HCT116 (cell line): Measurements from ENCODE around the gene SORCS2. TPM values are rescaled to one million over a fixed set of nuclear protein-coding genes. Genes with fewer than 3 reads are reported as not detected.

Experiments used
- ATAC-seq: fragments of 200-7000 bp; cut with Tn5 transposase; 2 replicates; pipeline ENCODE4 v1.9.1; 2020; ENCODE audit warnings: mild to moderate bottlenecking, moderate library complexity
- BruUV-seq: library from RNA; stranded (reverse); fragments of 400-500 nt; replicated peaks from 2 replicates; lab custom pipeline; 2021; lab: Mats Ljungman, UMichigan
- CTCF ChIA-PET: fragments of 300-600 bp; sonication (Branson Sonifier 250); formaldehyde crosslinking; loops from one replicate; lab custom pipeline; 2021; ENCODE audit warnings: antibody characterized with exemption; lab: Charles Lee
- POLR2A ChIA-PET: fragments of 300-600, 350-600 bp; sonication (Branson Sonifier 250); formaldehyde crosslinking; loops from one replicate; lab custom pipeline; 2021; ENCODE audit warnings: antibody characterized with exemption; lab: Charles Lee
- RAD21 ChIA-PET, 2 experiments: fragments of 300-600 bp; sonication (Branson Sonifier 250); formaldehyde crosslinking; loops; one replicate each; lab custom pipeline; 2023; ENCODE audit warnings: low total read pairs in 2 of 2; ENCODE audit not compliant: uncharacterized antibody in 2 of 2, unreplicated experiment in 2 of 2, low non-redundant PET in 1 of 2; lab: Charles Lee
- DNase-seq: peaks from one replicate; pipeline ENCODE4 v3.0.0-alpha.2; 2010; ENCODE audit warnings: low read depth, low spot score
- H2AFZ ChIP-seq: fragments of 200-600 bp; shearing (Covaris generic), sonication (generic); 2 replicates; pipeline ENCODE4 v1.6.1; 2017; ENCODE audit warnings: low read depth, mixed run types, mixed read lengths, antibody characterized with exemption, low read length; ENCODE audit not compliant: poor library complexity, severe bottlenecking
- H3K27ac ChIP-seq: 2 replicates; pipeline ENCODE4 v1.5.1; 2012; ENCODE audit warnings: low read depth, low read length
- H3K27me3 ChIP-seq: fragments of 200-600 bp; sonication (generic); 2 replicates; pipeline ENCODE4 v1.6.1; 2016; ENCODE audit warnings: mixed run types, low read length, mixed read lengths; ENCODE audit not compliant: insufficient read depth
- H3K36me3 ChIP-seq, 2 experiments: fragments of 200-500 bp in 1 of 2; fragments of 200-600 bp in 1 of 2; sonication (Bioruptor generic) in 1 of 2; sonication (generic) in 1 of 2; 2 replicates each; pipeline versions ENCODE4 v1.5.1 to v1.6.1; 2014 to 2016; ENCODE audit warnings: low read length in 2 of 2, inconsistent platforms in 1 of 2, mixed read lengths in 1 of 2, mixed run types in 1 of 2; ENCODE audit not compliant: insufficient read depth in 2 of 2, control insufficient read depth in 1 of 2
- H3K4me1 ChIP-seq, 2 experiments: fragments of 200-600 bp in 1 of 2; sonication (generic) in 1 of 2; 2 replicates each; pipeline versions ENCODE4 v1.5.1 to v1.6.1; 2012 to 2017; ENCODE audit warnings: low read length in 2 of 2, inconsistent platforms in 1 of 2, mild to moderate bottlenecking in 1 of 2, mixed read lengths in 1 of 2, mixed run types in 1 of 2, moderate library complexity in 1 of 2; ENCODE audit not compliant: insufficient read depth in 2 of 2, control insufficient read depth in 1 of 2
- H3K4me2 ChIP-seq: fragments of 200-600 bp; sonication (generic); 2 replicates; pipeline ENCODE4 v1.6.1; 2017; ENCODE audit warnings: mixed run types, low read length, mixed read lengths
- H3K4me3 ChIP-seq, 2 experiments: fragments of 200-600 bp in 1 of 2; sonication (generic) in 1 of 2; replicated peaks in 1 of 2; 2 replicates each; pipeline ENCODE4 v1.5.1; 2011 to 2016; ENCODE audit warnings: low read length in 2 of 2, control low read depth in 1 of 2, low read depth in 1 of 2, mild to moderate bottlenecking in 1 of 2, mixed read lengths in 1 of 2, mixed run types in 1 of 2
- H3K79me2 ChIP-seq: fragments of 200-600 bp; sonication (generic); 2 replicates; pipeline ENCODE4 v1.6.1; 2017; ENCODE audit warnings: mild to moderate bottlenecking, mixed run types, low read length, moderate library complexity, mixed read lengths; ENCODE audit not compliant: insufficient read depth
- H3K9ac ChIP-seq: fragments of 200-600 bp; sonication (generic); 2 replicates; pipeline ENCODE4 v1.6.1; 2016; ENCODE audit warnings: low read length, mixed read lengths
- H3K9me2 ChIP-seq: fragments of 200-600 bp; sonication (generic), shearing (Covaris generic); 2 replicates; pipeline ENCODE4 v1.6.1; 2017; ENCODE audit warnings: mixed run types, mild to moderate bottlenecking, moderate library complexity; ENCODE audit not compliant: insufficient read depth
- H3K9me3 ChIP-seq, 2 experiments: fragments of 200-500 bp in 1 of 2; fragments of 200-600 bp in 1 of 2; sonication (Bioruptor generic) in 1 of 2; sonication (generic) in 1 of 2; 2 replicates each; pipeline ENCODE4 v1.6.1; 2014 to 2017; ENCODE audit warnings: low read length in 2 of 2, mixed read lengths in 2 of 2, inconsistent platforms in 1 of 2, low read depth in 1 of 2, mild to moderate bottlenecking in 1 of 2, mixed run types in 1 of 2, moderate library complexity in 1 of 2; ENCODE audit not compliant: control insufficient read depth in 1 of 2, insufficient read depth in 1 of 2
- H4K20me1 ChIP-seq: fragments of 200-600 bp; sonication (generic), shearing (Covaris generic); 2 replicates; pipeline ENCODE4 v1.6.1; 2017; ENCODE audit warnings: mixed run types, mild to moderate bottlenecking, moderate library complexity; ENCODE audit not compliant: insufficient read depth
- CBX3 ChIP-seq: IDR thresholded peaks from 2 replicates; pipeline ENCODE4 v1.6.1; 2012; ENCODE audit warnings: low read depth
- CEBPB ChIP-seq: IDR thresholded peaks from 2 replicates; pipeline ENCODE4 v1.6.1; 2012; ENCODE audit warnings: low read depth
- CTCF ChIP-seq, 3 experiments: fragments of 200-600 bp in 1 of 3; sonication (generic) in 1 of 3; IDR thresholded peaks in 2 of 3; conservative IDR thresholded peaks in 1 of 3; 2 replicates each; pipeline ENCODE4 v1.5.1; 2012 to 2017; ENCODE audit warnings: low read depth in 2 of 3, low read length in 2 of 3, antibody characterized with exemption in 1 of 3, borderline replicate concordance in 1 of 3, control low read depth in 1 of 3, mild to moderate bottlenecking in 1 of 3, mixed read lengths in 1 of 3, mixed run types in 1 of 3, moderate library complexity in 1 of 3; ENCODE audit not compliant: insufficient read depth in 1 of 3
- EGR1 ChIP-seq: IDR thresholded peaks from 2 replicates; pipeline ENCODE4 v1.6.1; 2012; ENCODE audit warnings: low read depth
- ELF1 ChIP-seq: IDR thresholded peaks from 2 replicates; pipeline ENCODE4 v1.6.1; 2012; ENCODE audit warnings: low read depth, borderline replicate concordance
- EZH2 ChIP-seq: fragments of 200-600 bp; sonication (generic); IDR thresholded peaks from 2 replicates; pipeline ENCODE4 v1.6.1; 2017; ENCODE audit warnings: antibody characterized with exemption, mixed run types
- EZH2phosphoT487 ChIP-seq: fragments of 200-600 bp; IDR thresholded peaks from 2 replicates; pipeline ENCODE4 v1.6.1; 2018; ENCODE audit warnings: antibody characterized with exemption, borderline replicate concordance
- POLR2A ChIP-seq: IDR thresholded peaks from 2 replicates; pipeline ENCODE4 v1.7.0; 2011; ENCODE audit warnings: borderline replicate concordance; ENCODE audit not compliant: insufficient read depth, insufficient read length; ENCODE audit errors: extremely low read depth
- POLR2AphosphoS5 ChIP-seq: IDR thresholded peaks from 2 replicates; pipeline ENCODE4 v1.6.1; 2011; ENCODE audit warnings: mild to moderate bottlenecking, low read depth, low read length, moderate library complexity
- SIN3A ChIP-seq: IDR thresholded peaks from 2 replicates; pipeline ENCODE4 v1.6.1; 2012; ENCODE audit warnings: low read depth
- SP1 ChIP-seq: IDR thresholded peaks from 2 replicates; pipeline ENCODE4 v1.6.1; 2012; ENCODE audit warnings: low read depth
- SRF ChIP-seq: IDR thresholded peaks from 2 replicates; pipeline ENCODE4 v1.6.1; 2012; ENCODE audit warnings: low read depth
- ZBTB33 ChIP-seq: IDR thresholded peaks from 2 replicates; pipeline ENCODE4 v1.6.1; 2011; ENCODE audit warnings: mild to moderate bottlenecking, low read length, moderate library complexity; ENCODE audit not compliant: insufficient replicate concordance; ENCODE audit errors: extremely low read depth
- ZFX ChIP-seq: fragments of 450-650 bp; IDR thresholded peaks from 2 replicates; pipeline ENCODE4 v1.6.1; 2017
- intact Hi-C: fragments of 100-400 bp; cut with micrococcal nuclease; formaldehyde crosslinking; loops from 2 replicates; pipeline ENCODE4 v1.10.0; 2022
- total RNA-seq: library from RNA; stranded (reverse); gene quantifications from one replicate; pipeline ENCODE4 v1.2.1, GENCODE V29; 2021; ENCODE audit not compliant: unreplicated experiment

SORCS2 gene
- total RNA-seq, 1 experiment from 2014 or later: 0.37 TPM

GRCh38 chr4:7541414-7541810, 349.1 kb downstream of the SORCS2 start:
- Histone ChIP-seq H3K27me3 (no peaks in the 10 kb centered on the region), H3K9ac (no peak overlapping the region), H3K4me3 (no peak overlapping the region), H2AFZ (no peak overlapping the region), H3K9me3 (no peaks in the 10 kb centered on the region), H3K79me2 (no peaks in the 10 kb centered on the region), H3K27ac (no peak overlapping the region), H3K4me2 (no peak overlapping the region), H4K20me1 (no peaks in the 10 kb centered on the region), H3K36me3 (no peaks in the 10 kb centered on the region), H3K4me1 (peaks cover 4 to 20% of the 10 kb centered on the region in 2 experiments), H3K9me2 (no peaks in the 10 kb centered on the region)
- ChIA-PET CTCF (no interaction called here), POLR2A (no interaction called here), RAD21 (no interaction called here)
- ATAC-seq (no peak), DNase-seq (no peak)
- no peak for TF ChIP-seq SP1
- no peak for TF ChIP-seq ZBTB33
- no peak for TF ChIP-seq CBX3
- TF ChIP-seq SRF: no peak
- TF ChIP-seq ELF1: no peak
- intact Hi-C loops: no loop called here
- no TSS peak for BruUV-seq

GRCh38 chr4:7542781-7543180, 350.4 kb downstream of the SORCS2 start:
- H3K79me2 ChIP-seq: no peaks in the 10 kb centered on the region
- TF ChIP-seq EZH2: no peak
- no peak for TF ChIP-seq SP1
- TF ChIP-seq CEBPB: no peak
- no peak for TF ChIP-seq EGR1
- TF ChIP-seq POLR2A: no peak
- TF ChIP-seq ZFX: no peak
- TF ChIP-seq EZH2phosphoT487: no peak
- no peak for TF ChIP-seq POLR2AphosphoS5
- no peak for TF ChIP-seq SIN3A
- TF ChIP-seq CTCF (IDR thresholded peaks at IDR 0.05 in 2 of 3, conservative IDR thresholded peaks at IDR 0.05 in 1 of 3; ENCODE audit: borderline replicate concordance in 1 of 3, insufficient read depth in 1 of 3, low read depth in 2 of 3, low read length in 2 of 3): no peak
- no peak overlapping the region for H3K27ac ChIP-seq
- no peak overlapping the region for H3K4me3 ChIP-seq
- ChIA-PET RAD21 (no interaction called here), CTCF (no interaction called here), POLR2A (no interaction called here)
- H3K27me3 ChIP-seq: no peaks in the 10 kb centered on the region
- BruUV-seq: no TSS peak
- H3K9me2 ChIP-seq: no peaks in the 10 kb centered on the region
- no peak for DNase-seq
- intact Hi-C loops: no loop called here
- H3K9ac ChIP-seq: no peak overlapping the region
- H3K36me3 ChIP-seq: no peaks in the 10 kb centered on the region
- no peak overlapping the region for H3K4me2 ChIP-seq
- no peak overlapping the region for H2AFZ ChIP-seq
- no peaks in the 10 kb centered on the region for H4K20me1 ChIP-seq
- peaks cover 4 to 20% of the 10 kb centered on the region in 2 experiments for H3K4me1 ChIP-seq
- no peak for ATAC-seq
- H3K9me3 ChIP-seq: no peaks in the 10 kb centered on the region
